Stimulated activated CD4-positive, alpha-beta T cell treated with anti-CD3 and anti-CD28 coated beads, Interleukin-2, amount 100 ng/mL, for 4 hours (primary cell): Measurements from ENCODE around the gene CCL16.
"Not testable (repeated sequence)": the region's sequence is repeated elsewhere in the genome, so short reads cannot be mapped to it uniquely, and the experiment has no call there.

ENCODE experiments used
- DNase-seq: peaks from one replicate; pipeline ENCODE4 v3.0.0-alpha.2; 2020; ENCODE audit warnings: low read depth

The CCL16 gene, protein sequence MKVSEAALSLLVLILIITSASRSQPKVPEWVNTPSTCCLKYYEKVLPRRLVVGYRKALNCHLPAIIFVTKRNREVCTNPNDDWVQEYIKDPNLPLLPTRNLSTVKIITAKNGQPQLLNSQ

GRCh38 chr17:35981246-35981645 is at the start of gene CCL16:
Gene CCL16, minus strand, starts transcription at chr17:35981497. Its CDS starts 77 bp downstream, at chr17:35981420.
- no peak for DNase-seq

DNA sequence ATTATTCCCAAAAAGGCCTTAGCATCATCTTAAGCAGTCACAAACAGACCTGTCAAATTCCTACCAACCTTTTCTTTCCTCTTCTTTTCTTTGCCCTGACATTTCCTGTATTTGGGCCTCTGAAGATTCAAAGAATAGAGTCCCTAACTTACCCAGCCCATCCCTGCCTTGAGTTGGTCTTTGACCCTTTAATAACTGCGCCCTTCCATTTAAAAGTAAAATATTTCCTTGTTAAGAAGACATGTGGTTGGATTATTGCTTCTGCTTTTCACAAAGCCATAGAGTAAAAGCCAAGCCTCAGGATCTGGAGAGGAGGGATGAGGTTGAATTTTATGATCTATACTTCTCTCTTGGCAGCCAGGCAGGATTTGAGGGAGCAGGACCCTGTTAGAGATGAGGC is 49.7 kb upstream of the CCL16 start:
- DNase-seq: no peak

GRCh38 chr17:36027761-36028160 is 46.5 kb upstream of the CCL16 start:
- DNase-seq: no peak

- DNase-seq: no peak
These were observed 43.0 kb upstream of the CCL16 start for GRCh38 chr17:36024106-36024869.

DNA sequence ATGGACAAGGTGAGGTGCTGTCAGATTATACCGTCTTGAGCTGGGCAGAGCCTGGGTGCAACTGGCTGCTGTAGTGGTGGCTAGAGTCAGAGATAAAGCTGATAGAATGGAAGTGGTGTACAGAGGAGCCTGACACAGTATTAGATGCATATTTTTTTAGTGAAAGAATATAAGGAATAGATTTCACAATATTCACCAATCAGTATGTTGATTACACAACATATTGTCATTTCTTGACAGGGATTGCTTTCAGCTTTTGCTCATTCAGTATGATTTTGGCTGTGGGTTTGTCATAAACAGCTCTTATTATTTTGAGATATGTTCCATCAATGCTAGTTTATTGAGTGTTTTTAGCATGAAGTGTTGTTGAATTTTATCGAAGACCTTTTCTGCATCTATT is 38.1 kb upstream of the CCL16 start:
- DNase-seq: no peak

GRCh38 chr17:36017799-36018198 is 36.5 kb upstream of the CCL16 start, which contains the start of gene CCL23:
Gene CCL23, minus strand, starts transcription at chr17:36017972. Its CDS starts 75 bp downstream, at chr17:36017897.
- DNase-seq: no peak

DNA sequence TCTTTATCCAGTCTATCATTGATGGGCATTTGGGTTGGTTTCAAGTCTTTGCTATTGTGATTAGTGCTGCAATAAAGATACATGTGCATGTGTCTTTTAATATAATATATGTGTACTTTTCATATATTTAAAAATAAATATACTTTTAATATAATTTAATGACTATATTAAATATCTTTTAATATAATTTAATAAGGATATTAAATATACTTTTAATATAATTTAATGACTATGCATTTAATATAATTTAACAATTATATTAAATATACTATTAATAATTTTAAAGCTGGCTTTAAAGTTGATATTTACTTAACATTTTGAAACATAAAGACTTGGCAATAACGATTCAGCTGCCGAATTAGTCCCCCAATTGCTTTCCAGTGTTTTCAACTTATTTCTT is 35.3 kb upstream of the CCL16 start:
- no peak for DNase-seq

DNA sequence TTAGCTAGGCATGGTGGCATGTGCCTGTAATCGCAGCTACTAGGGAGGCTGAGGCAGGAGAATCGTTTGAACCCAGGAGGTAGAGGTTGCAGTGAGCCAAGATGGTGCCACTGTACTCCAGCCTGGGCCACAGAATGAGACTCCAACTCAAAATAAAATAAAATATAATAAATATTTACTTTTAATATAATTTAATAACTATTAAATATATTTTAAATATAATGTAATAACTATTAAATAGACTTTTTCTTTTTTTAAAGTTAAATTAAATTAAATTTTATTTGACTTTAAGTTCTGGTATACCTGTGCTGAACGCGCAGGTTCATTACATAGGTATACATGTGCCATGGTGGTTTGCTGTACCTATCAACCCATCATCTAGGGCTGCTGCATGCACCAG is 34.6 kb upstream of the CCL16 start:
- not testable (repeated sequence) for DNase-seq

DNA sequence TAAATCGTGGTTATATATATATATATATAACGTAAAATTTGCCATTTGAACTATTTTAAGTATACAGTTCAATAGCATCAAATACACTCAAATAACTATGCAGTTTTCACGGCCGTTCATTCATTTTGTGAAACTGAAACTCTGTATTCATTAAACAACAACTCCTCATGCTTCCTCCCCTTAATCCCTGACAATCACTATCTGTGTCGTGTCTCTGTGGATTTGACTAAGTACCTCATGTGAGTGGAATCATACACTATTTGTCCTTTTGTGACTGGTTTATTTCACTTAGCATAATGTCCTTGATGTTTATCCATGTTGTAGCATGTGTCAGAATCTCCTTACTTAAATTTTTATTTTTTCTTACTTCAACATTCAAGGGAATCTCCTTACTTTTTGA is 33.6 kb upstream of the CCL16 start:
- no peak for DNase-seq

DNA sequence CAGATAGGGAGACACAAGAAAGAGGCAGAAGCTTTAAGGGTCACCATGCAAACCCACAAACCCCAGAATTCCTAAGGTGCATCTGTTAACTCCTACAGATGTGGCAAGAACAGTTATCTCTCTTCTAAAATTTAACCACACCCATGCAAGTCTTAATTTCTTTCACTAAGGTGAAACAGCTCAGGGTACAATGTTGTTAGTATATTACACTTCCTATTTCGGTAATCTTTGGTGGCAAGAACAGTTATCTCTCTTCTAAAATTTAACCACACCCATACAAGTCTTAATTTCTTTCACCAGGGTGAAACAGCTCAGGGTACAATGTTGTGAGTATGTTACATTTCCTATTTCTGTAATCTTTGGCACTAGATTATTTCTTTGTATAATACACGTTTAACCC is 29.9 kb upstream of the CCL16 start:
- no peak for DNase-seq

- no peak for DNase-seq
These were observed 27.8 kb upstream of the CCL16 start for GRCh38 chr17:36008998-36009665.

GRCh38 chr17:36004594-36005108 is 23.4 kb upstream of the CCL16 start:
- no peak for DNase-seq

DNA sequence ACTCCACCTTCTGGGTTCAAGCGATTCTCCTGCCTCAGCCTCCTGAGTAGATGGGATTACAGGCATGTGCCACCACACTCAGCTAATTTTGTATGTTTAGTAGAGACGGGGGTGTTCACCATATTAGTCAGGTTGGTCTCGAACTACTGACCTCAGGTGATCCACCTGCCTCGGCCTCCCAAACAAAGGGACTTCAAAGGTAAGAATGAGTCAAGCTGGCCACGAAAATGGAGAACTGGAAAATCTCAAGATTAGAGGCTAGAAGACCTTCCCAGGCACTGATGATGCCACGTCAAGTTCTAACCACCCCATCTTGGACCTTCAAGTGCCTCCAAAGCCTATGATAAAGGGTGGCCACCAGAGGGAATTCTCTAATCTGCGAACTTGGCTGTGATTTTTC is 21.3 kb upstream of the CCL16 start:
- DNase-seq: no peak

DNA sequence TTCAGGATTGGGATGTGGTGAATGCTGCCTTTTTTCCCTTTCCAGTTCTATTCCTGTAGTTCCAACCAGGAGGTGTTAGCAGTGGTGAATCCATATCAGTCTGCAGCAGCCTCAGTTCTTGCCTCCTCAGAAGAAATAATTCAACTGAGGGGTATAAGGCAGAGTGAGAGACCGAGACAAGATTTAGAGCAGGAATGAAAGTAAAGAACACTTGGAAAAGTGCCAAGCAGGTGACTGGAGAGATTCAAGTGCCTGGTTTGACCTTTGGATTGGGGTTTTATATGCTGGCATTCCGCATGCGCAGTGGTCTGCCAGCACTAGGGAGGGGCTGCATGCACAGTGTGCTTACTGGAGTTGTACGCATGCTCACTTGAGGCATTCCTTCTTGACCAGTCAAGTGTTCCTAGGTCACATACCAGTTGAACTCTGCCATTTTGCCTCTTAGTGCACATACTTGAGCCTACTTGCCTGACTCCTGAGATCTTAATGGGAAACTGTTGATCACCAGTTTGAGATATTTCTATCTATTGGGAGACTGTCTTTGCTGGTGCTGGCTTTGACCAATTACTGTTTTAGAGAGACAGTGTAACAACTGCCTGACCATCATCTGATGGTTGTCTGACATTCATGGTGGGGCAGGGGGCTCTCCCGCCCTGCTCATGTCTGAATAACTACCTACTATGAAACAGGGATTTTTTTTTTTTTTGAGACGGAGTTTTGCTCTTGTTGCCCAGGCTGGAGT is 20.7 kb upstream of the CCL16 start:
- DNase-seq: no peak

- no peak for DNase-seq
These were observed 19.9 kb upstream of the CCL16 start, which contains the start of gene CCL15 for GRCh38 chr17:36001110-36001771. Gene CCL15, minus strand, starts transcription at chr17:36001553. Its CDS starts 61 bp downstream, at chr17:36001492.

GRCh38 chr17:36000732-36001109 is 19.4 kb upstream of the CCL16 start:
- no peak for DNase-seq

GRCh38 chr17:35998756-35999155 is 17.5 kb upstream of the CCL16 start:
- DNase-seq: no peak

GRCh38 chr17:35998018-35998545 is 16.8 kb upstream of the CCL16 start:
- no peak for DNase-seq

DNA sequence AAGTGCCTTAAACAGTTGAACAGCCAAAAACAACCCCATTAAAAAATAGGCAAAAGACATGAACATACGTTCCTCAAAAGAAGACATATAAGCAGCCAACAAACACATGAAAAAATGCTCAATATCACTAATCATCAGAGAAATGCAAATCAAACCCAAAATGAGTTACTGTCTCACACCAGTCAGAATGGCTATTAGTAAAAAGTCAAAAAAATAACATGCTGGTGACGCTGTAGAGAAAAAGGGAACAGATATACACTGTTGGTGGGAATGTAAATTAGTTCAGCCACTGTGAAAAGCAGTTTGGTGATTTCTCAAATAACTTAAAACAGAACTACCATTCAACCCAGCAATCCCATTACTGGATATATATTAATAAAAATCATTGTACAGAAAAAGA is 14.0 kb upstream of the CCL16 start:
- DNase-seq: not testable (repeated sequence)

DNA sequence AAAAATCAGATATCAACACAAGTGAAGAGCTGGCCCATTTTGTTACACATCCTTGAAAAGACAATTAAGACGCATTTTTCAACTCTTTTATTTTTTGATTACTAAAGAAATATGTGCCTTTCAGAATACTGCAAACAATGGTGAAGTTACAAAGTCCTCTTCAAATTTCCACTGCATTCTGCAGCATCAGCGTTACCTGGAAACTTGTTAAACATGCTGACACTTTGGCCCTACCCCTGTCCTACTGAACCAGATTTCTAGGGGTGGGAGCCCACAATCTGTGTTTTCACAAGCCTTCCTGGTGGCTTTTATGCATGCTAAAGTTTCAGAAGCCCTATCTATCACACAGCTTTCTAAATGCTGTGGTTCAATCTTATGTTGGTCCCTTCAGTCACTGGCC is 9.8 kb upstream of the CCL16 start:
- no peak for DNase-seq

GRCh38 chr17:35988164-35988563 is 6.9 kb upstream of the CCL16 start:
- no peak for DNase-seq

- no peak for DNase-seq
These were observed 5.3 kb upstream of the CCL16 start, which contains the start of gene CCL14 for GRCh38 chr17:35986643-35987042. Gene CCL14, minus strand, starts transcription at chr17:35986729. Its CDS starts 80 bp downstream, at chr17:35986649.
